Neural cell (in vitro differentiated cells): Measurements from ENCODE around the gene ALDH1L1. TPM values are rescaled to one million over a fixed set of nuclear protein-coding genes. Genes with fewer than 3 reads are reported as not detected.

Source experiments
- H2AFZ ChIP-seq: fragments of 200-600, 300-800 bp; sonication (generic), shearing (Covaris generic); 2 replicates; pipeline ENCODE4 v1.6.0; 2014; ENCODE audit warnings: low read depth, mild to moderate bottlenecking, antibody characterized with exemption, low read length, moderate library complexity
- H3F3A ChIP-seq: fragments of 200-600 bp; shearing (Covaris generic); 2 replicates; pipeline ENCODE4 v1.6.1; 2016; ENCODE audit warnings: mild to moderate bottlenecking, moderate library complexity, mixed read lengths, antibody characterized with exemption, low read length; ENCODE audit not compliant: insufficient read depth, poor library complexity, severe bottlenecking
- H3K27ac ChIP-seq: fragments of 200-600, 300-800 bp; sonication (generic), shearing (Covaris generic); 2 replicates; pipeline ENCODE4 v1.5.1; 2014; ENCODE audit warnings: mild to moderate bottlenecking, low read length, moderate library complexity
- H3K27me3 ChIP-seq: fragments of 300-800, 200-600 bp; sonication (generic), shearing (Covaris generic); 2 replicates; pipeline ENCODE4 v1.6.0; 2014; ENCODE audit warnings: mild to moderate bottlenecking, low read depth, low read length, moderate library complexity; ENCODE audit not compliant: insufficient read depth
- H3K36me3 ChIP-seq: fragments of 300-800, 200-600 bp; sonication (generic), shearing (Covaris generic); 2 replicates; pipeline ENCODE4 v1.5.1; 2014; ENCODE audit warnings: mild to moderate bottlenecking, antibody characterized with exemption, low read length, moderate library complexity; ENCODE audit not compliant: insufficient read depth
- H3K4me2 ChIP-seq: fragments of 300-800, 200-600 bp; sonication (generic), shearing (Covaris generic); 2 replicates; pipeline ENCODE4 v1.6.0; 2014; ENCODE audit warnings: mild to moderate bottlenecking, low read length
- H3K4me3 ChIP-seq: fragments of 300-800, 200-600 bp; sonication (generic), shearing (Covaris generic); 2 replicates; pipeline ENCODE4 v1.5.1; 2014; ENCODE audit warnings: mild to moderate bottlenecking, low read length, moderate library complexity
- H3K79me2 ChIP-seq: fragments of 200-600 bp; shearing (Covaris generic); replicated peaks from 2 replicates; pipeline ENCODE4 v1.6.0; 2014; ENCODE audit warnings: mild to moderate bottlenecking, low read length, moderate library complexity; ENCODE audit not compliant: insufficient read depth
- H3K9ac ChIP-seq: fragments of 300-800, 200-600 bp; sonication (generic), shearing (Covaris generic); 2 replicates; pipeline ENCODE4 v1.6.1; 2016; ENCODE audit warnings: mild to moderate bottlenecking, low read length, mixed read lengths
- H3K9me2 ChIP-seq: fragments of 200-600 bp; shearing (Covaris generic); 2 replicates; pipeline ENCODE4 v1.6.1; 2016; ENCODE audit warnings: mild to moderate bottlenecking, low read length, mixed read lengths; ENCODE audit not compliant: insufficient read depth
- H3K9me3 ChIP-seq: fragments of 200-600, 300-800 bp; sonication (generic), shearing (Covaris generic); 2 replicates; pipeline ENCODE4 v1.6.1; 2016; ENCODE audit warnings: mild to moderate bottlenecking, mixed run types, low read length, moderate library complexity, mixed read lengths
- H4K20me1 ChIP-seq: fragments of 200-600 bp; shearing (Covaris generic); 2 replicates; pipeline ENCODE4 v1.6.1; 2016; ENCODE audit warnings: mild to moderate bottlenecking, mixed run types; ENCODE audit not compliant: insufficient read depth
- CTCF ChIP-seq: fragments of 450-650 bp; IDR thresholded peaks from 2 replicates; pipeline ENCODE4 v1.5.1; 2014; ENCODE audit warnings: antibody characterized with exemption, mild to moderate bottlenecking, moderate library complexity; ENCODE audit not compliant: poor library complexity, severe bottlenecking
- EP300 ChIP-seq: fragments of 450-650 bp; conservative IDR thresholded peaks from 2 replicates; pipeline ENCODE4 v1.6.1; 2014; ENCODE audit warnings: antibody characterized with exemption, mild to moderate bottlenecking, moderate library complexity; ENCODE audit not compliant: poor library complexity, severe bottlenecking
- EZH2 ChIP-seq: fragments of 200-600, 300-800 bp; shearing (Covaris generic), sonication (generic); IDR thresholded peaks from 2 replicates; pipeline ENCODE4 v1.6.1; 2014; ENCODE audit warnings: antibody characterized with exemption, low read length, borderline replicate concordance, mild to moderate bottlenecking; ENCODE audit not compliant: insufficient read depth, poor library complexity, severe bottlenecking
- MXI1 ChIP-seq: fragments of 450-650 bp; conservative IDR thresholded peaks from 2 replicates; pipeline ENCODE4 v1.6.1; 2014; ENCODE audit warnings: antibody characterized with exemption, mild to moderate bottlenecking; ENCODE audit not compliant: poor library complexity, severe bottlenecking
- POLR2AphosphoS5 ChIP-seq: IDR thresholded peaks from 2 replicates; pipeline ENCODE4 v1.6.1; 2012
- RAD21 ChIP-seq: fragments of 450-650 bp; conservative IDR thresholded peaks from 2 replicates; pipeline ENCODE4 v1.6.1; 2014; ENCODE audit warnings: antibody characterized with exemption, mild to moderate bottlenecking, moderate library complexity
- REST ChIP-seq: IDR thresholded peaks from 2 replicates; pipeline ENCODE4 v1.6.1; 2012; ENCODE audit warnings: borderline replicate concordance
- SMC3 ChIP-seq: fragments of 450-650 bp; conservative IDR thresholded peaks from 2 replicates; pipeline ENCODE4 v1.6.1; 2014; ENCODE audit warnings: antibody characterized with exemption, mild to moderate bottlenecking, moderate library complexity; ENCODE audit not compliant: poor library complexity
- TAF1 ChIP-seq: IDR thresholded peaks from 2 replicates; pipeline ENCODE4 v1.6.1; 2012; ENCODE audit warnings: low read depth
- polyA plus RNA-seq: library from polyadenylated mRNA; depleted of rRNA; stranded (reverse); fragments of >200 nt; gene quantifications from 2 replicates; pipeline ENCODE4 v1.2.3, GENCODE V29; 2014

Gene ALDH1L1
- polyA plus RNA-seq, 1 donor from 2014 or later = not detected

- Histone ChIP-seq H3K4me3 (no peak overlapping the region), H3K9ac (no peak overlapping the region), H4K20me1 (no peaks in the 10 kb centered on the region), H3K36me3 (no peaks in the 10 kb centered on the region), H3K79me2 (no peaks in the 10 kb centered on the region), H3F3A (no peaks in the 10 kb centered on the region), H2AFZ (no peak overlapping the region), H3K9me2 (no peaks in the 10 kb centered on the region), H3K27ac (no peak overlapping the region), H3K9me3 (peaks cover 3% of the 10 kb centered on the region), H3K4me2 (no peak overlapping the region), H3K27me3 (no peaks in the 10 kb centered on the region)
- TF ChIP-seq CTCF = no peak
- no peak for TF ChIP-seq RAD21
- no peak for TF ChIP-seq REST
- TF ChIP-seq MXI1 = no peak
- no peak for TF ChIP-seq EZH2
- TF ChIP-seq SMC3 = no peak
- no peak for TF ChIP-seq POLR2AphosphoS5
- no peak for TF ChIP-seq EP300
- TF ChIP-seq TAF1 = no peak
Measured at GRCh38 chr3:126201168-126201567, 20.8 kb upstream of the ALDH1L1 start.

- Histone ChIP-seq H3F3A (no peaks in the 10 kb centered on the region), H3K79me2 (no peaks in the 10 kb centered on the region), H3K27ac (no peak overlapping the region), H3K36me3 (no peaks in the 10 kb centered on the region), H4K20me1 (no peaks in the 10 kb centered on the region), H3K4me2 (no peak overlapping the region), H2AFZ (no peak overlapping the region), H3K9me3 (peaks cover 3% of the 10 kb centered on the region), H3K4me3 (no peak overlapping the region), H3K27me3 (no peaks in the 10 kb centered on the region), H3K9me2 (no peaks in the 10 kb centered on the region), H3K9ac (no peak overlapping the region)
- no peak for TF ChIP-seq MXI1
- no peak for TF ChIP-seq CTCF
- no peak for TF ChIP-seq TAF1
- TF ChIP-seq EP300 = no peak
- no peak for TF ChIP-seq REST
- TF ChIP-seq POLR2AphosphoS5 = no peak
- no peak for TF ChIP-seq RAD21
Measured at GRCh38 chr3:126200534-126200933, 20.1 kb upstream of the ALDH1L1 start.
